Globus pallidus (tissue), 1 donor: ENCODE results near the gene GATA5.

ENCODE experiments used
- DNase-seq: peaks from one replicate; pipeline ENCODE4 v3.0.0-alpha.2; 2015; ENCODE audit warnings: low spot score

GATA5 gene

DNA sequence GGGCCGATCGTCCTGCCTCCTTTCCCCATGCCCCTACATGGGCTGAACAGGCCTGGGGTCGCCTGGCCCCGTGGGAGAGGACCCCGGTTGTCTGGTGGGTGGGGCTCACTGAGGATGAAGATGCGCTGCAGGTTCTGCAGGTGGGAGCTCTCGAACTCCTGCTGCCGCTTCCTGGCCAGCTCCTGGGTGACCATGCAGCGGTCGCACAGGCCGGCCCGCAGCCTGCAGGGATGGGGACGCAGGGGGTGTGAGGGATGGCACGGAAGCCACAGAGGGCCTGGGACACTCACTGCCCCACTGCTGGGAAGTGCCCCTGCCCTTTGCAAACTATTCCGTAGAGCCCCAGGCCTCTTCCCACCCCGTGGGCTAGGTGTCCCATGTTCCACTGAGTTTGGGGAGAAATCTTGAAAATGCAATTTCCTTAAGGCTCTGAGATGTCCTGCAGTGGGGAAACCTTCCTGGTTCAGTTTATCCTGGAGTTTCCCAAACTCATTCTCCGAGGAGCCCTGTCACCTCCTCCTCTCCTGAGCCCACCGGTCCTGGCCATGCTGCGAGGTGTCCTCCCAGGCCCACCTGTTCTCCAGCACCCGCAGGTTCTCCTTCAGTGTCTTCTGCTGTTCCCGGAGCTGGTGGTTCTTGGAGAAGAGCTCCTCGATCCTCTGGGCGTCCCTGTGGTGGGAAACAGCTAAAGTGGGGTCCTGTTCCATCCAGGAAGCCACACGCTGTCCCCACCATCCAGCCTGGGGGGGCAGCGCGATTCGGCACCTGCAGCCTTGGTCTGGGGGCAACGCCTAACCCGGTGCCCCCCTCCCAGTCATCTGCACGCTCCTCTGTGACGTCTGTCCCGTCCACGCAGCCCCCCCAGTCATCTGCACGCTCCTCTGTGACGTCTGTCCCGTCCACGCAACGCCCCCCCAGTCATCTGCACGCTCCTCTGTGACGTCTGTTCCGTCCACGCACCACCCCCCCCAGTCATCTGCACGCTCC, 58.9 kb downstream of the GATA5 start:
- no peak for DNase-seq

DNA sequence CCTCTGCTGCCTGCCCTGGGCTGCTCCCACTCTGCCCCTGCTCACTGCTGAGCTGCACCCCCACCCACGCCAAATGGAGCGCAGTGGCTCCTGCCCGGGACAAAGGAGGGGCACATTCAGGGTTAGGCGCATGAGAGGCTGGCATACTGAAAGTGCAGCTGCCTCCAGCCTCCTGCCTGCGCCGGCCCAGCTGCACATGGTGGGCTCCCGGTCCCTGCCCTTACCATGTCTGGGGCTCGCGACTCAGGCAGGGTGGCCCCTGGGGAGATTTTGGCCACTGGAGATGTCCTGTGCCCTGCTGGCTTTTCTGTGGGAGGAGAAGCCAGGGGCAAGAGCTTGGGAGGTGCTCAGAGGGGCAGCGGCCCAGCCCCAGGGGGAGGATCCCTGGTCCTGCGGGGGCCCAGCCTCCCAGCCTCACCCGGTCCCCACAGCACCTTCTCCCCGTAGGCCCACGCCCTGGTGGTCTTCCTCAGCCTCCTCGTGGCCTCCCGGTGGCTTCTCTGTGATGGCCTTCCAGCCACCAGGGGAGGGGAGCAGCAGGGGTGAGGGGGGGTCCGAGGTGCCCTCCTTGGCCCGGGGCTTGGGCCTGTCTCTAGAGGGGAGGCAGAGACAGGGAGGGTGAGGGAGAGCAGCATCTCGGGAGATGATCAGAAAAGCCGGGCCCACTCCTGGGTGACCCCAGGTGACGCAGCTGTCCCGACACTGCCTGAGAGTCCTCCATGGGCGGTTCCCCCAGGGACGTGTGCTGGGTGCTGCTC, 60.3 kb downstream of the GATA5 start:
- no peak for DNase-seq

- no peak for DNase-seq
Observed at GRCh38 chr20:62413896-62414481, 61.8 kb downstream of the GATA5 start.
